HG03064 (cell line): ENCODE measurements around the gene OR4N5.

Source experiments
- ATAC-seq: cut with Tn5 transposase; IDR thresholded peaks from one replicate; pipeline ENCODE4 v1.9.1; 2021; ENCODE audit warnings: low read depth; ENCODE audit not compliant: unreplicated experiment

OR4N5 gene

DNA sequence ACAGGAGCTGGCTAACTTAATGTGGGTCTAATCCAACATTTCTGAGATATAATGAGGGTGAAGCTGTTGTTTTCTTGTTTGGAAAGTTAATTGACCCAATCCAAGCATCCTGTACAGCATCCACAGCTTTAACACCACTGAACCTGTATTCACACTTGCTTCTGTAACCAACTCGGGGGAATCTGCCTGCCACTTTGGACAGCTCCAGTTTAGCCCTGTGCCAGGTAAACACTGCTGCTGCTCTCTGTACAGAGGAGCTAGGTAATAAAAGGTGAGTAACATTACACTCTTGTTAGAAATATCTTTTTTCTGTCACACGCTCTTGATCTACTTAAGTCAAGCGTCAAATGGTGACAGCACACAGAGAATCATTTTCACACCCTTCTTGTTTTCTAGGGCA is 52.8 kb downstream of the OR4N5 start:
- no peak for ATAC-seq

DNA sequence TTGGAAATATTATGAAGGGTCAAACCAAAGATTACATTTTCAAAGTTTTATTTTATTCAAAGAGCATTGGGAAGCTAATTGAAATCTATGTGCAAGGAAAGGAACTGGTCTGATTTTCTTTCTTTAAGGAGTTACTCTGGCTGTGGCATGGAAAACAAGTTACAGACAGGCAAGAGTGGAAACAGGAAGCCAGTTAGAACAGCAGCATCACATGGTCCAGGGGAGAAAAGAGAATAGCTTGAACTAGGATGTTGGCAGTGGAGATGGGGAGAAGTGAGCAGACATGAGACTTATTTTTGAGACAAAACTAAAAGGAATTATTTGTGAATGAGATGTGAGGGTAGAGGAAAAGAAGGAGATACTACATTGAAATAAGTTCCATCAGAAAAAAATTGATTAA is 55.5 kb downstream of the OR4N5 start:
- no peak for ATAC-seq
